H9 (cell line): ENCODE data around the gene TMEM248. TPM values are rescaled to one million over a fixed set of nuclear protein-coding genes. Genes with fewer than 3 reads are reported as not detected.

Source experiments
- DNase-seq: peaks from one replicate; pipeline ENCODE4 v3.0.0-alpha.2; 2017
- H2AFZ ChIP-seq: one replicate; pipeline ENCODE4 v1.6.1; 2013; ENCODE audit warnings: mild to moderate bottlenecking, low read length, control low read depth, moderate library complexity
- H2AK5ac ChIP-seq: 2 replicates; pipeline ENCODE4 v1.6.1; 2013; ENCODE audit warnings: low read length, control low read depth, mixed read lengths; ENCODE audit not compliant: insufficient read length
- H2BK120ac ChIP-seq: one replicate; pipeline ENCODE4 v1.6.1; 2013; ENCODE audit warnings: low read depth, mild to moderate bottlenecking, low read length, control low read depth, inconsistent platforms; ENCODE audit not compliant: poor library complexity, severe bottlenecking
- H2BK12ac ChIP-seq: 2 replicates; pipeline ENCODE4 v1.6.1; 2013; ENCODE audit warnings: low read length, control low read depth, mixed read lengths, low read depth; ENCODE audit not compliant: insufficient read length
- H2BK15ac ChIP-seq: 2 replicates; pipeline ENCODE4 v1.6.1; 2013; ENCODE audit warnings: low read depth, low read length, control low read depth
- H2BK20ac ChIP-seq: one replicate; pipeline ENCODE4 v1.6.1; 2013; ENCODE audit warnings: low read depth, mild to moderate bottlenecking, low read length, control low read depth, inconsistent platforms; ENCODE audit not compliant: poor library complexity, severe bottlenecking
- H2BK5ac ChIP-seq: 2 replicates; pipeline ENCODE4 v1.6.1; 2013; ENCODE audit warnings: low read length, control low read depth, mixed read lengths; ENCODE audit not compliant: insufficient read length
- H3K14ac ChIP-seq: 2 replicates; pipeline ENCODE4 v1.6.1; 2013; ENCODE audit warnings: low read length, control low read depth; ENCODE audit not compliant: insufficient read depth
- H3K18ac ChIP-seq: 2 replicates; pipeline ENCODE4 v1.6.1; 2013; ENCODE audit warnings: low read depth, mild to moderate bottlenecking, mixed read lengths, low read length, control low read depth; ENCODE audit not compliant: insufficient read length
- H3K23ac ChIP-seq: 2 replicates; pipeline ENCODE4 v1.6.1; 2013; ENCODE audit warnings: low read length, control low read depth, mixed read lengths, low read depth; ENCODE audit not compliant: insufficient read length
- H3K23me2 ChIP-seq: 2 replicates; pipeline ENCODE4 v1.6.1; 2013; ENCODE audit warnings: low read depth, mild to moderate bottlenecking, mixed read lengths, low read length, control low read depth; ENCODE audit not compliant: insufficient read length, poor library complexity, severe bottlenecking
- H3K27ac ChIP-seq: 2 replicates; pipeline ENCODE4 v1.5.1; 2013; ENCODE audit warnings: low read length, control low read depth, mixed read lengths, low read depth; ENCODE audit not compliant: insufficient read length
- H3K27me3 ChIP-seq: 2 replicates; pipeline ENCODE4 v1.6.1; 2013; ENCODE audit warnings: low read length, control low read depth, inconsistent platforms; ENCODE audit not compliant: insufficient read depth
- H3K4ac ChIP-seq: 2 replicates; pipeline ENCODE4 v1.6.1; 2013; ENCODE audit warnings: low read depth, mild to moderate bottlenecking, control low read depth, inconsistent platforms, low read length, moderate library complexity
- H3K4me1 ChIP-seq: 2 replicates; pipeline ENCODE4 v1.6.1; 2013; ENCODE audit warnings: low read length, control low read depth, inconsistent platforms; ENCODE audit not compliant: insufficient read depth
- H3K4me2 ChIP-seq: 2 replicates; pipeline ENCODE4 v1.6.1; 2013; ENCODE audit warnings: low read length, control low read depth, mixed read lengths; ENCODE audit not compliant: insufficient read length, insufficient read depth
- H3K56ac ChIP-seq: 2 replicates; pipeline ENCODE4 v1.6.1; 2013; ENCODE audit warnings: low read depth, mild to moderate bottlenecking, mixed read lengths, low read length, control low read depth; ENCODE audit not compliant: insufficient read length
- H3K79me1 ChIP-seq: 2 replicates; pipeline ENCODE4 v1.6.1; 2013; ENCODE audit warnings: low read depth, mild to moderate bottlenecking, moderate library complexity, low read length, control low read depth, inconsistent platforms; ENCODE audit not compliant: insufficient read depth, poor library complexity, severe bottlenecking
- H3K79me2 ChIP-seq: 2 replicates; pipeline ENCODE4 v1.6.1; 2013; ENCODE audit warnings: low read length, control low read depth, inconsistent platforms; ENCODE audit not compliant: insufficient read depth
- H3K9ac ChIP-seq: 2 replicates; pipeline ENCODE4 v1.6.1; 2013; ENCODE audit warnings: low read length, control low read depth, mixed read lengths; ENCODE audit not compliant: insufficient read length; ENCODE audit errors: extremely low read depth
- H3K9me3 ChIP-seq: one replicate; pipeline ENCODE4 v1.6.1; 2013; ENCODE audit warnings: low read depth, low read length, inconsistent platforms; ENCODE audit not compliant: control insufficient read depth
- H3T11ph ChIP-seq: one replicate; pipeline ENCODE4 v1.6.1; 2013; ENCODE audit warnings: mild to moderate bottlenecking, low read length, control low read depth, inconsistent platforms
- H4K20me1 ChIP-seq: one replicate; pipeline ENCODE4 v1.6.1; 2013; ENCODE audit not compliant: control insufficient read depth, insufficient read length, insufficient read depth
- H4K5ac ChIP-seq: 2 replicates; pipeline ENCODE4 v1.6.1; 2013; ENCODE audit warnings: low read depth, mild to moderate bottlenecking, mixed read lengths, low read length, control low read depth; ENCODE audit not compliant: insufficient read length
- H4K8ac ChIP-seq: replicated peaks from 2 replicates; pipeline ENCODE4 v1.6.1; 2013; ENCODE audit warnings: low read length, control low read depth, mixed read lengths, low read depth; ENCODE audit not compliant: insufficient read length
- H4K91ac ChIP-seq: 2 replicates; pipeline ENCODE4 v1.6.1; 2013; ENCODE audit warnings: low read depth, mild to moderate bottlenecking, moderate library complexity, mixed read lengths, low read length, control low read depth; ENCODE audit not compliant: insufficient read length
- H3K27ac Mint-ChIP-seq, 3 experiments: 2 replicates in 2 of 3; 3 replicates in 1 of 3; pipeline ENCODE4 v1.8.0; 2020 to 2021; ENCODE audit warnings: mixed read lengths in 3 of 3, mild to moderate bottlenecking in 1 of 3, moderate library complexity in 1 of 3
- H3K27me3 Mint-ChIP-seq: 2 replicates; pipeline ENCODE4 v1.8.0; 2021; ENCODE audit warnings: low read depth, mild to moderate bottlenecking, moderate library complexity, mixed read lengths
- H3K36me3 Mint-ChIP-seq, 3 experiments: 2 replicates in 2 of 3; 3 replicates in 1 of 3; pipeline ENCODE4 v1.8.0; 2020 to 2021; ENCODE audit warnings: low read depth in 3 of 3, mixed read lengths in 3 of 3; ENCODE audit not compliant: insufficient read depth in 1 of 3
- H3K4me1 Mint-ChIP-seq, 2 experiments: 2 replicates each; pipeline ENCODE4 v1.8.0; 2020; ENCODE audit warnings: mixed read lengths in 2 of 2
- H3K4me3 Mint-ChIP-seq, 2 experiments: 2 replicates in 1 of 2; 3 replicates in 1 of 2; pipeline ENCODE4 v1.8.0; 2020 to 2021; ENCODE audit warnings: mild to moderate bottlenecking in 2 of 2, mixed read lengths in 2 of 2, moderate library complexity in 1 of 2
- H3K9me3 Mint-ChIP-seq, 2 experiments: 2 replicates in 1 of 2; 3 replicates in 1 of 2; pipeline ENCODE4 v1.8.0; 2020; ENCODE audit warnings: mild to moderate bottlenecking in 2 of 2, mixed read lengths in 2 of 2, moderate library complexity in 1 of 2
- WGBS: extraction: QIAGEN DNeasy Blood & Tissue Kit; methylation state at CpG from one replicate; pipeline ENCODE4 v1.1.7; 2013; ENCODE audit warnings: missing lambda C conversion rate, low lambda C conversion rate, mixed read lengths; ENCODE audit not compliant: insufficient read length; ENCODE audit errors: extremely low coverage; 5-methylcytosine and 5-hydroxymethylcytosine counted together
- total RNA-seq: library from RNA; stranded (reverse); gene quantifications from 2 replicates; pipeline ENCODE4 v1.2.1, GENCODE V29; 2021
- TF ChIP-seq, protein P1 (sequence below): fragments of 200-600 bp; sonication (generic); conservative IDR thresholded peaks from 3 replicates; pipeline ENCODE4 v1.8.0; 2021; ENCODE audit warnings: antibody characterized with exemption, mild to moderate bottlenecking

Gene TMEM248
- total RNA-seq, 1 experiment from 2014 or later: 74.2 TPM

DNA sequence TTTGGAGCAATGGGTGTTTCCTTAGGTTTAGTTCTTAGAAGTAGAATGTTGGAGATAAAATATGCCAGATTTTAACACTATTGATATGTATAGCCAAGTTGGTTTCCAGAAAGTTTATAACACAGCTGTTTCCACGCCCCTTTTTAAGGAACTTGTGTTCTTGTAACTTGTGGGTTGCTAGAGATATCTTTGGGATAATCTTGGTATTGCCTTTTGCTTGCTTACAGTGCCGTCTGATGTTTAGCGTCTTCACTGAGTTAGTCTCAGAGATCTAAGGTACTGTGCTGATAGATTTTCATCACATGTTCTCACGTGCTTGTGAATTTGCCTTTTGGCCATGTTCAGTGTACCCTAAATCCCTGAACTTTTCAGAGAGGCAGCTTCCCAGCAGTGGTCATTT lies 12.4 kb downstream of the TMEM248 start:
- no peak overlapping the region for H3K18ac ChIP-seq
- H4K20me1 ChIP-seq: no peaks in the 10 kb centered on the region
- TF ChIP-seq, protein P1, sequence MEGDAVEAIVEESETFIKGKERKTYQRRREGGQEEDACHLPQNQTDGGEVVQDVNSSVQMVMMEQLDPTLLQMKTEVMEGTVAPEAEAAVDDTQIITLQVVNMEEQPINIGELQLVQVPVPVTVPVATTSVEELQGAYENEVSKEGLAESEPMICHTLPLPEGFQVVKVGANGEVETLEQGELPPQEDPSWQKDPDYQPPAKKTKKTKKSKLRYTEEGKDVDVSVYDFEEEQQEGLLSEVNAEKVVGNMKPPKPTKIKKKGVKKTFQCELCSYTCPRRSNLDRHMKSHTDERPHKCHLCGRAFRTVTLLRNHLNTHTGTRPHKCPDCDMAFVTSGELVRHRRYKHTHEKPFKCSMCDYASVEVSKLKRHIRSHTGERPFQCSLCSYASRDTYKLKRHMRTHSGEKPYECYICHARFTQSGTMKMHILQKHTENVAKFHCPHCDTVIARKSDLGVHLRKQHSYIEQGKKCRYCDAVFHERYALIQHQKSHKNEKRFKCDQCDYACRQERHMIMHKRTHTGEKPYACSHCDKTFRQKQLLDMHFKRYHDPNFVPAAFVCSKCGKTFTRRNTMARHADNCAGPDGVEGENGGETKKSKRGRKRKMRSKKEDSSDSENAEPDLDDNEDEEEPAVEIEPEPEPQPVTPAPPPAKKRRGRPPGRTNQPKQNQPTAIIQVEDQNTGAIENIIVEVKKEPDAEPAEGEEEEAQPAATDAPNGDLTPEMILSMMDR: no peak
- H3K14ac ChIP-seq: no peak overlapping the region
- no peak overlapping the region for H3K56ac ChIP-seq
- H3K9me3 Mint-ChIP-seq: no peaks in the 10 kb centered on the region
- peaks cover 2% of the 10 kb centered on the region; the same call in 1 of the 2 replicates for H3K4me1 ChIP-seq
- no peak overlapping the region for H3K9ac ChIP-seq
- peaks cover 23% of the 10 kb centered on the region; the same call in 1 of the 2 replicates for H3K79me2 ChIP-seq
- H3K4me3 Mint-ChIP-seq: no peak overlapping the region
- H3K23ac ChIP-seq: no peak overlapping the region
- H3K23me2 ChIP-seq: no peaks in the 10 kb centered on the region
- H4K8ac ChIP-seq: no peak overlapping the region
- DNase-seq: no peak
- no peak overlapping the region for H2AK5ac ChIP-seq
- peaks cover 9% of the 10 kb centered on the region for H3K79me1 ChIP-seq
- peaks cover 0 to 5% (median 4%) of the 10 kb centered on the region in 3 experiments; a peak in 3 of 7 replicates for H3K36me3 Mint-ChIP-seq
- H3K4me1 Mint-ChIP-seq: peaks cover 16 to 25% of the 10 kb centered on the region in 2 experiments
- no peak overlapping the region for H3T11ph ChIP-seq
- H2BK15ac ChIP-seq: no peak overlapping the region
- H4K91ac ChIP-seq: no peak overlapping the region
- H2BK20ac ChIP-seq: no peak overlapping the region
- no peak overlapping the region for H2BK120ac ChIP-seq
- no peaks in the 10 kb centered on the region for H3K27me3 ChIP-seq
- no peak overlapping the region for H3K4me2 ChIP-seq
- no peak overlapping the region for H3K4ac ChIP-seq
- no peaks in the 10 kb centered on the region for H3K9me3 ChIP-seq
- H2BK5ac ChIP-seq: no peak overlapping the region
- peak overlapping the region in 1 of 3 experiments; percentile 86; a peak in 2 of 7 replicates for H3K27ac Mint-ChIP-seq
- H2AFZ ChIP-seq: no peak overlapping the region
- H4K5ac ChIP-seq: no peak overlapping the region
- H3K27ac ChIP-seq: no peak overlapping the region
- no CpG with 5 or more reads among the region's 4 CpGs for WGBS
- no peak overlapping the region for H2BK12ac ChIP-seq
- H3K27me3 Mint-ChIP-seq: no peaks in the 10 kb centered on the region
